ENCODE data around the gene PRRG3.

Gene PRRG3

DNA sequence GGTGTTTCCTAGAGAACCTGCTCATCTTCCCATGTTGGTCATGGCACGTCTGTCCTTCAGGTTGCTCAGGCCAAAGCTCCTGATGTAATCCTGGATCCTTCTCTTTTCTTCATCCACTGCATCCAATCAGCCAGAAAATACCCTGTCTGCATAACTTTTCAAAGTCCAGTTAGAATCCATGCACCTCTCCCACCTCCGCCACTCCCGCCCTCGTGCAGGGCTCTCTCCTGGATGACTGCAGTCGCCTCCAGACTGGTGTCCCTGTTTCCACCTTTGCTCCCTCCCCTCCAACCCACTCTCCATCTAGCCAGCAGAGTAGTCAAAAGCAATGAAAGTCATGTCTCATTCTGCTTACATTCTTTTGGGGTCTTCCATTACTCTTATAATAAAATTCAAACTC lies 55.3 kb downstream of the PRRG3 start:
- Histone ChIP-seq H4K20me1 (ENCODE audit: insufficient read depth) (no peaks in the 10 kb centered on the region), H2AFZ (ENCODE audit: low read depth) (no peak overlapping the region), H3K4me3 (IDR thresholded peaks at IDR 0.05; ENCODE audit: insufficient read depth, low read depth, low read length) (no peak overlapping the region), H3K4me1 (ENCODE audit: low read depth, poor library complexity, severe bottlenecking) (no peaks in the 10 kb centered on the region), H3K4me2 (no peak overlapping the region), H3K36me3 (ENCODE audit: insufficient read depth) (no peaks in the 10 kb centered on the region), H3K27ac (no peak overlapping the region), H3K27me3 (ENCODE audit: insufficient read depth, low read depth) (no peaks in the 10 kb centered on the region), H3K79me2 (ENCODE audit: insufficient read depth, low read depth) (no peaks in the 10 kb centered on the region), H3K9ac (no peak overlapping the region)
- TF ChIP-seq, protein P1, sequence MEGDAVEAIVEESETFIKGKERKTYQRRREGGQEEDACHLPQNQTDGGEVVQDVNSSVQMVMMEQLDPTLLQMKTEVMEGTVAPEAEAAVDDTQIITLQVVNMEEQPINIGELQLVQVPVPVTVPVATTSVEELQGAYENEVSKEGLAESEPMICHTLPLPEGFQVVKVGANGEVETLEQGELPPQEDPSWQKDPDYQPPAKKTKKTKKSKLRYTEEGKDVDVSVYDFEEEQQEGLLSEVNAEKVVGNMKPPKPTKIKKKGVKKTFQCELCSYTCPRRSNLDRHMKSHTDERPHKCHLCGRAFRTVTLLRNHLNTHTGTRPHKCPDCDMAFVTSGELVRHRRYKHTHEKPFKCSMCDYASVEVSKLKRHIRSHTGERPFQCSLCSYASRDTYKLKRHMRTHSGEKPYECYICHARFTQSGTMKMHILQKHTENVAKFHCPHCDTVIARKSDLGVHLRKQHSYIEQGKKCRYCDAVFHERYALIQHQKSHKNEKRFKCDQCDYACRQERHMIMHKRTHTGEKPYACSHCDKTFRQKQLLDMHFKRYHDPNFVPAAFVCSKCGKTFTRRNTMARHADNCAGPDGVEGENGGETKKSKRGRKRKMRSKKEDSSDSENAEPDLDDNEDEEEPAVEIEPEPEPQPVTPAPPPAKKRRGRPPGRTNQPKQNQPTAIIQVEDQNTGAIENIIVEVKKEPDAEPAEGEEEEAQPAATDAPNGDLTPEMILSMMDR (conservative IDR thresholded peaks at IDR 0.05; ENCODE audit: low read depth, low read length) = no peak

DNA sequence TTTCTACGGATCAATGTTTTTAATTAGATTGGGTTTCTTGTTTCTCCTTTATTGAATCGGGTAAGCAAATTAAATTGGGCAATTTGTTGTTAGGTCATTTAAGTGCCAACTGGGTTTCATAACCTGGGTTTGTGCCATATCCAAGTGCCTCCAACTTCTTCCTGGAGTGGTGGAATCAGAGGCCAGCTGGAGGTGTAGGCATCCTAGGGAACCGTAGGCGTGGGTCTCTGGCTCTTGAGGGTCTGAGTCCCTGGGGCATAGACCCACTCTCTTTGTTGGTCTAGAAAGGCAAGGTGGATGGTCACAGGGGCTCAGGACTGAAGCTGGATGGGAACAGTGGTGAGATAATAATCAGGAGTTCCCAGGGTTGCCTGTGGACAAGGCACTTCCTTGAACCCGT lies 57.6 kb downstream of the PRRG3 start:
- no peak overlapping the region for H3K27ac ChIP-seq
- H4K20me1 ChIP-seq (ENCODE audit: insufficient read depth) = no peaks in the 10 kb centered on the region
- H3K4me3 ChIP-seq (IDR thresholded peaks at IDR 0.05; ENCODE audit: insufficient read depth, low read depth, low read length) = no peak overlapping the region
- H3K4me2 ChIP-seq = no peak overlapping the region
- H3K36me3 ChIP-seq (ENCODE audit: insufficient read depth) = no peaks in the 10 kb centered on the region
- no peaks in the 10 kb centered on the region for H3K27me3 ChIP-seq (ENCODE audit: insufficient read depth, low read depth)
- H3K79me2 ChIP-seq (ENCODE audit: insufficient read depth, low read depth) = no peaks in the 10 kb centered on the region
- no peak overlapping the region for H3K9ac ChIP-seq
- no peak overlapping the region for H2AFZ ChIP-seq (ENCODE audit: low read depth)
- TF ChIP-seq, protein P1 (conservative IDR thresholded peaks at IDR 0.05; ENCODE audit: low read depth, low read length) = no peak
- H3K4me1 ChIP-seq (ENCODE audit: low read depth, poor library complexity, severe bottlenecking) = no peaks in the 10 kb centered on the region

DNA sequence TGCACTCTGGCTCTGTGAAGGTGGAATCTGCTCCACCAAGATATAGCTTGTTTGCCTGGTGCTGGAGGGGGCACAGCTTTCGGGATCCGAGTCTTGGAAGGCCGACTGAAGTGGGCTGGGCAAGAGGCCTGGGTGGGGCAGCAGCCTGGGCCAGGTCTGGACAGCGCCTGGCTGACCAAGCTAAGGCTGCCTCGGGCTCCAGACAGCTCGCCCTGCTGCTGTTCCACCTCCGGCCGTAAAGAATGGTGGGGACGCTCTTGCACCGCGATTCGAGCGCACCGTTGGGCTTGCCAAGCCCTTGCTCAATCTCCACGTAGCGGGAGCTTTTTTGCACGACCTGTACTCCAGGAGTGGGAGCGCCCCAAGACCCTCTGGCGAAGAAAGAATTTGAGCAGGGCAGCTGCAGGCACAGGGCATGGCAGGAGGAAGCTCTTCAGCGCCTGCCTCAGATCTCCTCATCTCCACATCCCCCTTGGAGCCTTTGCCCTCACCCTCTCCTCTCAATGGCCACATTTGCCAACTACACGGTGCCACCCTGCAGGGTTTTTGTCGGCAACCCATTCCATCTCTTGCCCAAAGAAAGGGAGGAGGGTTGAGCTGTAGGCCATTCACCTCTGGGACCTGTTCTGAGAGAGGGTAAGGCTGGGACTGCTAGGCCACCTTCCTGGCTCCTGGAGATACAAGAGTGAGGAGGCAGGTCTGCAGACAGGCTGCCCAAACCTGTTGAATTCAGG lies 58.2 kb downstream of the PRRG3 start:
- Histone ChIP-seq H3K9ac (no peak overlapping the region), H4K20me1 (ENCODE audit: insufficient read depth) (no peaks in the 10 kb centered on the region), H3K36me3 (ENCODE audit: insufficient read depth) (no peaks in the 10 kb centered on the region), H3K4me2 (no peak overlapping the region), H3K27ac (no peak overlapping the region), H3K4me3 (IDR thresholded peaks at IDR 0.05; ENCODE audit: insufficient read depth, low read depth, low read length) (no peak overlapping the region), H3K79me2 (ENCODE audit: insufficient read depth, low read depth) (no peaks in the 10 kb centered on the region), H2AFZ (ENCODE audit: low read depth) (no peak overlapping the region), H3K27me3 (ENCODE audit: insufficient read depth, low read depth) (no peaks in the 10 kb centered on the region), H3K4me1 (ENCODE audit: low read depth, poor library complexity, severe bottlenecking) (no peaks in the 10 kb centered on the region)
- TF ChIP-seq, protein P1 (conservative IDR thresholded peaks at IDR 0.05; ENCODE audit: low read depth, low read length) = no peak

DNA sequence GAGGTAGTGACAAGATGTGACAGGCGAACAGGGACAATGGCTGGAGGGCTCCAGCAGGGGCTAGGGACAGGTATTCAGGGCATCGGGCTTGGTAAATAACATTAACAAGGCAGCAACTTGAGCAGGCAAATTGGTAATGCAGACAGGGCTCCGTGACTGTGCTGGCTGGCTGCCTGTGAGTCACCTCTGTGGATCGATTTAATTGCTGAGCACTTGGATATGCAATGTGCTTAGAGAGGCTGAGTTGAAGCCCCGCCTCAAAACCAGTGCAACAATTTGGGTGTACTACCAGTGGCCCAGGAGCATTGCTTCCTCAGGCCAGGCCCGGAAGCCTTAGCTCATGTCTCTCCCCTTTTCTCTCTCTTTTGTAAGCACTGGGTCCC lies 58.8 kb downstream of the PRRG3 start:
- H2AFZ ChIP-seq (ENCODE audit: low read depth) = no peak overlapping the region
- H3K4me2 ChIP-seq = no peak overlapping the region

More for the DNA sequence above, 58.8 kb downstream of the PRRG3 start:
- TF ChIP-seq, protein P1 (conservative IDR thresholded peaks at IDR 0.05; ENCODE audit: low read depth, low read length) = no peak
- H3K79me2 ChIP-seq (ENCODE audit: insufficient read depth, low read depth) = no peaks in the 10 kb centered on the region
- H3K9ac ChIP-seq = no peak overlapping the region
- no peaks in the 10 kb centered on the region for H3K36me3 ChIP-seq (ENCODE audit: insufficient read depth)
- H3K4me3 ChIP-seq (IDR thresholded peaks at IDR 0.05; ENCODE audit: insufficient read depth, low read depth, low read length) = no peak overlapping the region
- no peak overlapping the region for H3K27ac ChIP-seq
- H4K20me1 ChIP-seq (ENCODE audit: insufficient read depth) = no peaks in the 10 kb centered on the region
- H3K4me1 ChIP-seq (ENCODE audit: low read depth, poor library complexity, severe bottlenecking) = no peaks in the 10 kb centered on the region
- no peaks in the 10 kb centered on the region for H3K27me3 ChIP-seq (ENCODE audit: insufficient read depth, low read depth)
